HepG2 (cell line): ENCODE data around the gene ENTPD2. TPM values are rescaled to one million over a fixed set of nuclear protein-coding genes. Genes with fewer than 3 reads are reported as not detected.

Source experiments
- CBX2 ChIP-seq, 2 experiments: fragments of 200-600 bp in 1 of 2; sonication (generic); formaldehyde crosslinking in 1 of 2; IDR thresholded peaks; 2 replicates each; pipeline versions ENCODE4 v1.7.0 to v1.8.1; 2018 to 2022; ENCODE audit warnings: low read depth in 2 of 2, low read length in 1 of 2, mild to moderate bottlenecking in 1 of 2, missing genetic modification reagents in 1 of 2
- DPF2 ChIP-seq: sonication (generic); formaldehyde crosslinking; IDR thresholded peaks from 2 replicates; pipeline ENCODE4 v1.4.0; 2020; ENCODE audit warnings: mild to moderate bottlenecking, low read depth, missing genetic modification reagents, borderline replicate concordance
- HNF1A ChIP-seq, 2 experiments: sonication (generic) in 1 of 2; formaldehyde crosslinking in 1 of 2; IDR thresholded peaks; 2 replicates each; pipeline versions ENCODE4 v1.4.0 to v1.6.1; 2016 to 2020; ENCODE audit warnings: borderline replicate concordance in 1 of 2, low read depth in 1 of 2, mild to moderate bottlenecking in 1 of 2, missing genetic modification reagents in 1 of 2
- ZBTB7A ChIP-seq: sonication (generic); formaldehyde crosslinking; IDR thresholded peaks from 2 replicates; pipeline ENCODE4 v1.8.0; 2022; ENCODE audit warnings: mild to moderate bottlenecking, missing genetic modification reagents
- ZHX1 ChIP-seq: sonication (generic); formaldehyde crosslinking; IDR thresholded peaks from 2 replicates; pipeline ENCODE4 v1.8.1; 2022; ENCODE audit warnings: low read depth, mild to moderate bottlenecking, missing genetic modification reagents
- ZNF318 ChIP-seq: sonication (generic); formaldehyde crosslinking; IDR thresholded peaks from 2 replicates; pipeline ENCODE4 v1.4.0; 2020; ENCODE audit warnings: mild to moderate bottlenecking, missing genetic modification reagents
- ZNF839 ChIP-seq: sonication (generic); formaldehyde crosslinking; IDR thresholded peaks from 2 replicates; pipeline ENCODE4 v1.4.0; 2020; ENCODE audit warnings: missing genetic modification reagents, mild to moderate bottlenecking, borderline replicate concordance
- polyA plus RNA-seq, 8 experiments: library from polyadenylated mRNA; depleted of rRNA in 3 of 8; stranded (reverse) in 7 of 8; unstranded in 1 of 8; fragments of >200 nt; fragmentation: Illumina TruSeq in 4 of 8; extraction: Trizol in 4 of 8; gene quantifications; 2 replicates each; pipeline versions ENCODE4 v1.2.1 to v1.2.3, GENCODE V29; 2011 to 2016; ENCODE audit warnings: low read depth in 4 of 8, missing spikeins in 1 of 8, mixed read lengths in 1 of 8; ENCODE audit not compliant: insufficient read depth in 1 of 8
- total RNA-seq, 5 experiments: library from RNA; depleted of rRNA; stranded (reverse); fragments of >200 nt; fragmentation: Illumina TruSeq; extraction: Trizol; gene quantifications; 2 replicates each; pipeline ENCODE4 v1.2.3, GENCODE V29; 2016; ENCODE audit warnings: low read depth in 1 of 5

ENTPD2 gene
- total and polyA plus RNA-seq, 2 of the 13 experiments (the other 11 are each of a cell fraction or from before 2014, with no cell fraction given): 0.95 to 3.2 TPM

- TF ChIP-seq ZNF318 (no peak), DPF2 (CRISPR knock-in tag) (no peak), ZBTB7A (no peak), HNF1A (IDR thresholded peaks at IDR 0.05; ENCODE audit: low read depth) (no peak), HNF1A (CRISPR knock-in tag; IDR thresholded peaks at IDR 0.05; ENCODE audit: borderline replicate concordance) (no peak; the same call in 1 of the 2 replicates), ZNF839 (CRISPR knock-in tag) (no peak), CBX2 (IDR thresholded peaks at IDR 0.05; ENCODE audit: low read depth, low read length) (no peak), CBX2 (CRISPR knock-in tag; IDR thresholded peaks at IDR 0.05; ENCODE audit: low read depth) (no peak), ZHX1 (no peak)
Observed at GRCh38 chr9:137067860-137068538, 14.1 kb upstream of the ENTPD2 start (continued).
